Measurements from ENCODE around the gene CDH4.

The CDH4 gene

DNA sequence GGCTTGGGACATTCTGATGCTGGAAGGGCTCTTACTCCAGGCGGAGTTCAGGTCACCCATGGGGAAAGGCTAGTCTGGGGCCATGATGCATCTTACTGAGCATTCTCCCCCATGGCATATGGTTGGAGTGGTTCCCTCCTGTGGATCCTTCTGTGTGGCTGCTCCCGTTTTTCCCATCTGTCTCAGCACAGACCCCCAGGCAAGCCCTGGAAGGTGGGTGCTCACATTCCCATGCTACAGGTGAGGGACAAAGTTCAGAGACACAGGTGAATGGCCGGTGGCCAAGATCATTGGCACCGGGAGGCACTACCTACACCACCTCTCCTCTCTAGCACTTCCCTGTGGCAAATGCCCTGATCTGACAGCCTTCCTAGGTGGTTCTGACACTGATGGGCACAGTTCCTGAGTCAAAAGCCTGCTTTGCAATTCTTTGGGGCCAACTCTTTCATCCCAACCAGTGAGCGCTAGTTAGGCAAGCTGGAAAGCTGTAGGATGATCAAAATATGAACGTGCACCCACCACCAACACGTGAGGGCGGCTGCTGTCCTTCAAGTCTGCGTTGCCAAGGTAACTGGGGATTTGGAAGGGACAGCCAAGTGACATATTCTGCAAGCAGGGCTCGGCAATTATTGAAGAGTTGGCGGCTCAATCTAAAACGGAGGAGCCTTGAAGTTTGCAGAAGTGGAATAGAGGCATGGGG, 124.6 kb downstream of the CDH4 start:
- Histone ChIP-seq H3K27ac (ENCODE audit: low read length) (no peak overlapping the region), H3K4me1 (ENCODE audit: insufficient read depth, low read length) (no peaks in the 10 kb centered on the region), H3K9ac (ENCODE audit: low read depth, low read length) (no peak overlapping the region), H2AFZ (ENCODE audit: low read depth, low read length) (no peak overlapping the region), H3K27me3 (ENCODE audit: insufficient read depth, low read length, poor library complexity) (no peaks in the 10 kb centered on the region), H4K20me1 (ENCODE audit: insufficient read depth, low read length) (no peaks in the 10 kb centered on the region), H3K4me2 (ENCODE audit: insufficient read depth, low read length) (no peak overlapping the region), H3K4me3 (ENCODE audit: low read depth in 1 of 2, low read length in 2 of 2) (no peak overlapping the region), H3K79me2 (ENCODE audit: insufficient read depth, low read length) (no peaks in the 10 kb centered on the region), H3K36me3 (ENCODE audit: insufficient read depth, low read length) (no peaks in the 10 kb centered on the region), H3K9me3 (ENCODE audit: insufficient read depth, low read length, severe bottlenecking) (no peaks in the 10 kb centered on the region)
- TF ChIP-seq CTCF (IDR thresholded peaks at IDR 0.05; ENCODE audit: borderline replicate concordance, extremely low read depth, low read length, poor library complexity, severe bottlenecking) (no peak), EZH2 (IDR thresholded peaks at IDR 0.05; ENCODE audit: borderline replicate concordance, low read depth, low read length, severe bottlenecking) (no peak)
- no peak for ATAC-seq (ENCODE audit: insufficient read depth, low read depth)
- DNase-seq, result no peak

DNA sequence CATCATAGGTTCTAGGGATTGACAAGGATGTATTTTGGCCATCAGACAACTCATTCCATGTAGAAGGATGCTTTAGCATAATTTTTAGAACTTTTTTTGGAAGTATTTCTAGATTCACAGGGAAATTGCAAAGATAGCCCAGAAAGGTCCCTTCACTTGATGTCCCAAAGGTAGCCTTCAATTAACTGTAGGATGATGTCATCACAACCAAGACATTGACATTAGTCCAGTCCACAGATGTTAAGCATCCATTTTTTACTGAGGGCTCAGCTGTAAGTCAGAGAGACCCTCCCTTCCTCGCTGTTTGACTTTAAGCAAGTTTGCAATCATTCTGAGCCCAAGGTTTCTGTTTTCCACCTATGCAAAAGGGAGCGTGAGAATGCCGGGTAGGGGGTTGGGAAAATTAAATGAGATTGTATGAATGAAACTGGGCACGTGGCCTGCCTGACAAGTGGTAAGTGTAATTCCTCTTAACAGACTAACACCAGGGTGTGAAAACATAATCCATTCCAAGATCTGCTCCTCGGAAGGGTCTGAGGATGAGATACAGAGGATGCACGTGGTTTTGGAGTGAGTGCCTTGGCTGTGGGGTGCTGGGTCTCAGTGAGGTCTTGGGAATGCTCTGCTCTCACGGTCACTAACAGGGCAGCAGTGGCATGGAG, 126.8 kb downstream of the CDH4 start:
- Histone ChIP-seq H3K4me2 (ENCODE audit: insufficient read depth, low read length) (no peak overlapping the region), H3K27ac (ENCODE audit: low read length) (no peak overlapping the region), H4K20me1 (ENCODE audit: insufficient read depth, low read length) (no peaks in the 10 kb centered on the region), H2AFZ (ENCODE audit: low read depth, low read length) (no peak overlapping the region), H3K79me2 (ENCODE audit: insufficient read depth, low read length) (no peaks in the 10 kb centered on the region), H3K4me1 (ENCODE audit: insufficient read depth, low read length) (no peaks in the 10 kb centered on the region), H3K9me3 (ENCODE audit: insufficient read depth, low read length, severe bottlenecking) (peaks cover 7% of the 10 kb centered on the region), H3K4me3 (ENCODE audit: low read depth in 1 of 2, low read length in 2 of 2) (no peak overlapping the region), H3K27me3 (ENCODE audit: insufficient read depth, low read length, poor library complexity) (no peaks in the 10 kb centered on the region), H3K36me3 (ENCODE audit: insufficient read depth, low read length) (no peaks in the 10 kb centered on the region), H3K9ac (ENCODE audit: low read depth, low read length) (no peak overlapping the region)
- DNase-seq (no peak), ATAC-seq (ENCODE audit: insufficient read depth, low read depth) (no peak)
- no peak for TF ChIP-seq EZH2 (IDR thresholded peaks at IDR 0.05; ENCODE audit: borderline replicate concordance, low read depth, low read length, severe bottlenecking)
- no peak for TF ChIP-seq CTCF (IDR thresholded peaks at IDR 0.05; ENCODE audit: borderline replicate concordance, extremely low read depth, low read length, poor library complexity, severe bottlenecking)

DNA sequence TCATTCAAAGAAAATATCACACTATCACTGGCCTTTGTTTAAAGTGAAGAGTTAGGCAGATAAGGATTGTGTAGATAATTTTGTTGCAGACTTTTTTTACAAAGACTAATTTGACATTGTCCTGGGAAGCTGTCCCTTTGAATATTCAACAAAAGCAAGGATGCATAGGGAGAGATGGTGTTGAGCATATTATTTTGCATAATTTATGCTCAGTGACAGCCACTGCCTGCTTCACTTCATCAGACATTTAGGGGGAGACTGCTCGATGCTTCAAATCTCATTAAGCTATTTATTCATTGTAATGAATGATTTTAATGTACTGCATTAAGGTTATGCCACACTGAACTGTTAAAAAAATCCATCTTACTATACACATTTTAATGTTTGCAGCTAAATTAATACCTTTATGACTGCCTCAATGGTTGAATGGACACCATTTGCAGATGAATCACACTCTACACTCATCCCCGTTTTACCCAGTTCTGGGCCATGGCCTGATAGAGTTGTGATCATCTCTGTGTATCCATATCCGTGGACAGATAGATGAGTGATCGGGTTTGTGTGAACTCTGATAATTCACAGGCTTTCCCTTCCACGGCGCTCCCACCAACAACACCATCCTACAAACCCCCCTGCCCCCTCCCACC, 128.0 kb downstream of the CDH4 start:
- Histone ChIP-seq H3K36me3 (ENCODE audit: insufficient read depth, low read length) (no peaks in the 10 kb centered on the region), H3K4me2 (ENCODE audit: insufficient read depth, low read length) (no peak overlapping the region), H2AFZ (ENCODE audit: low read depth, low read length) (no peak overlapping the region), H3K9ac (ENCODE audit: low read depth, low read length) (no peak overlapping the region), H3K9me3 (ENCODE audit: insufficient read depth, low read length, severe bottlenecking) (peaks cover 7% of the 10 kb centered on the region), H4K20me1 (ENCODE audit: insufficient read depth, low read length) (no peaks in the 10 kb centered on the region), H3K27me3 (ENCODE audit: insufficient read depth, low read length, poor library complexity) (no peaks in the 10 kb centered on the region), H3K27ac (ENCODE audit: low read length) (no peak overlapping the region), H3K79me2 (ENCODE audit: insufficient read depth, low read length) (no peaks in the 10 kb centered on the region), H3K4me3 (ENCODE audit: low read depth in 1 of 2, low read length in 2 of 2) (no peak overlapping the region), H3K4me1 (ENCODE audit: insufficient read depth, low read length) (no peaks in the 10 kb centered on the region)
- ATAC-seq (ENCODE audit: insufficient read depth, low read depth) (no peak), DNase-seq (no peak)
- TF ChIP-seq EZH2 (IDR thresholded peaks at IDR 0.05; ENCODE audit: borderline replicate concordance, low read depth, low read length, severe bottlenecking) (no peak), CTCF (IDR thresholded peaks at IDR 0.05; ENCODE audit: borderline replicate concordance, extremely low read depth, low read length, poor library complexity, severe bottlenecking) (no peak)
